ENCODE results near the gene LIN52.

Gene LIN52

GRCh38 chr14:74161526-74162158 lies 76.9 kb downstream of the LIN52 start:
- no peak for TF ChIP-seq CTCF (IDR thresholded peaks at IDR 0.05)

- TF ChIP-seq CTCF (IDR thresholded peaks at IDR 0.05), result no peak
These were observed 85.2 kb downstream of the LIN52 start for GRCh38 chr14:74169906-74170305.

- no peak for TF ChIP-seq CTCF (IDR thresholded peaks at IDR 0.05)
These were observed 91.6 kb downstream of the LIN52 start for GRCh38 chr14:74176400-74176793.

- no peak for TF ChIP-seq CTCF (IDR thresholded peaks at IDR 0.05)
These were observed 95.1 kb downstream of the LIN52 start for GRCh38 chr14:74179856-74180255.

GRCh38 chr14:74190927-74191575 lies 106.3 kb downstream of the LIN52 start:
- no peak for TF ChIP-seq CTCF (IDR thresholded peaks at IDR 0.05)

GRCh38 chr14:74194506-74195274 lies 109.9 kb downstream of the LIN52 start:
- no peak for TF ChIP-seq CTCF (IDR thresholded peaks at IDR 0.05)

GRCh38 chr14:74195623-74196022 lies 110.9 kb downstream of the LIN52 start:
- TF ChIP-seq CTCF (IDR thresholded peaks at IDR 0.05), result no peak

Measured in LNCAP (cell line).